Stimulated activated CD4-positive, alpha-beta T cell treated with anti-CD3 and anti-CD28 coated beads, Interleukin-15, amount 100 ng/mL, for 1 hour (primary cell): ENCODE measurements around the gene TICRR.

Experiments
- DNase-seq, 2 donors: peaks; one replicate each; pipeline ENCODE4 v3.0.0-alpha.2; 2020; ENCODE audit warnings: low read depth in 1 of 2, low spot score in 1 of 2

Gene TICRR

DNA sequence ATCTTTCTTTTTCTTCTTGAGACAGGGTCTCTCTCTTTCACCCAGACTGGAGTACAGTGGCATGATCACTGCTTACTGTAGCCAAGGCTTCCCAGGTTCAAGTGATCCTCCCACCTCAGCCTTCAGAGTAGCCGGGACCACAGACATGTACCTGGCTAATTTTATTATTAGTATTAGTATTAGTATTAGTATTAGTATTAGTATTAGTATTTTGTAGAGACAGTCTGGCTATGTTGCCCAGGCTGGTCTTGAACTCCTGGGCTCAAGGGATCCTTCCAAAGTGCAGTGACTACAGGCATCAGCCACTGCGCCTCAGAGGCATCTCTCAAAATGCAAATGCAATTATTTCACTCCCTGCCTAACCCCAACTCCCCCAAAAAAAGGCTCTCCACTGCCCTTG is 78.3 kb downstream of the TICRR start:
- no peak for DNase-seq

DNA sequence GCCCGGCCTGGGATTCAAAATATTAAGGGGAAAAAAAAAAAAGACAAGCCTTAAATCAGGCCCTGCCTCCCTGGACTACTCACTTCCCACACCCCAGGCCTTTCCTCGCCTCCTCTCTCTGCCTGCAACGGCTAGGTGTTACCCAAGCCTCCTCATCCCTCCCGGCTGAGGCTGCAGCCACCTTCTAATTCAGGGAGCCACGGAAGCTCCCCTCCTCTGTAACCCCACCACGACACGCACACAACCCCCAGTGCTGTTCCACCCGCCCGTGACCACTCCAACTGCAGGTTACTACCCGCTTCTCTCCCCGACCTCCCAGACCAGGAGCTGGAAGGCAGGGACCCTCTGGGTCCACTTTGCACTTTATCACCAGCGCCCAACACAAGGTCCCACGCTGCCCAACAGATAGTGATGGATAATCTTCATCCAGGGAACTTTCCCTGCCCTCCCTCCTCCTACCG is 79.1 kb downstream of the TICRR start:
- no peak for DNase-seq

DNA sequence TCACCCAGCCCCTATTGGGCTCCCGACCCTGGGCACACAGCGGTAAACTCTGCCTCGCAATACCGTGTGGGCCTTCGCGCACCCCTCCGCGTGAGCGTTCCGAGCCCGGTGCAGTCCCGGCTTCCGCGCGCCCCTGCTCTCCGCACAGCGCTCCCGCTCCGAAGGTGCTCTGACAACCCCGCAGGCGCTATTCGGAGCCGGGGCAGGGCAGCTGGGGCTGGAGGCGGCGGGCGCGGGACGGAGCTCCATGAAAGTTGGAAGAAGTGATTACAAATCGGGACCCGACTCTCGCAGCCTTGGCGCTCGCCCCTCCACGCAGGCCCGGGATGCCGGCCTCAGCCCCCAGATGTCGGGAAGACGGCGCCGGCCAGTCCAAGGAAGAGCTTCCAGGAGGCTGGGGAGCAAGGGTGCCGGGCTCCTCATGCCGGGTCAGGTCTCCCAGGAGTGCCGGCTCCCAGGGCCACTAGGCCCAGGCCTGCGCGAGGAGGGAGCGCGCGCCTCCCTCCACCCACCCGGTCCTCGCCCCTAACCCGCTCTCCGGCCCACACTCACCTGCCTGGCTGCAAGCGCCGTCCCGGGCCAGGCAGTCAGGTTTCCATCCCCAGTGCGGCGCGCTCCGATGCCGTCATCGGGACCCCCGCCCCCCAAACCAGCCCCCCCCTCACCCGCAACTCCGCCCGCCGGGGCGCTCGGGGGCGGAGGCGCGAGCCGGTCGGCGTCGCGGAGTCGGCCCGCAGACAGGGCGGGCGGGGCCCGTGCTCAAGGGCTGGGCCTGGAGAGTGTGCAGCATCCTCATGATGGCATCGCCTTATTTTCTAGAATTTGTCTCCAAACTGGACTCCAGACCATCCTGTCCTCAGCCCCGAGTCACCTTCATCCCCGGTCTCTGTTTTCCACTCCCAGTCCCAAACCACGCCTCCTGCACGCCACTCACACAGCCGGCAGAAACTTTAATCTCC is 79.9 kb downstream of the TICRR start, which contains the start of gene KIF7:
KIF7 (minus strand) TSS at position 621 of the 959 bp plus-strand sequence. CDS start 2,537 bp downstream, outside the sequence.
- no peak for DNase-seq

DNA sequence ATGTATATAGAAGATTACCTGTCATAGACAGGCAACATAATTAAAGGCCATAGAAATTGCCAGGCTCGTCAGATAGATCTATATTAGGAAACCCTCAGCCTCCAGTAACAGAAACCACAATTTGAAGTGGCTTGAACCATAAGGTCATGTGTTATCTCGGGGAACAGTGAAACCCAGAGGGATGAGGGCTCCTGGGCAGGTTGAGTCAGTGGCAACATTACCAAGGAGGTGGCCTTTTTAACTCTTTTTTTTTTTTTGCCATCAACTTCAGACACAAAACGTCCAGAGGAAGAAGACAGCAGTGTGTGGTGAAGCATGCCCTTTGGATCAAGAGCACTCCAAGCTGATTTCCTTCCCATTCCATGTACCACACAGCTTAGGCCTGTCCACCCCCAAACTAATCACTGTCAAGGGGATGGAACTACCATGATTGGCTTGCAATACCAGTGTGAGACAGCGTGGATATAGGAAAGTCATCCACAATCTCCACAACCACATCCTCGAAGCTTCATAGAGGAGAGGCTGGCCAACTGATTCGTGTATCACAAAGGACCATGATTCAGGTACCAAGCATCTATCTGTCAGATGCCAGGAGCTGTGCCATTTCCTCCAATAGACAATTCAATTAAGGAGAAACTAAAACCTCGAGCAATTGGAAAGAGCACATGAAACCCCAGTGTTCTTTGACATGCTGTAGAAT is 81.0 kb downstream of the TICRR start:
- no peak for DNase-seq

DNA sequence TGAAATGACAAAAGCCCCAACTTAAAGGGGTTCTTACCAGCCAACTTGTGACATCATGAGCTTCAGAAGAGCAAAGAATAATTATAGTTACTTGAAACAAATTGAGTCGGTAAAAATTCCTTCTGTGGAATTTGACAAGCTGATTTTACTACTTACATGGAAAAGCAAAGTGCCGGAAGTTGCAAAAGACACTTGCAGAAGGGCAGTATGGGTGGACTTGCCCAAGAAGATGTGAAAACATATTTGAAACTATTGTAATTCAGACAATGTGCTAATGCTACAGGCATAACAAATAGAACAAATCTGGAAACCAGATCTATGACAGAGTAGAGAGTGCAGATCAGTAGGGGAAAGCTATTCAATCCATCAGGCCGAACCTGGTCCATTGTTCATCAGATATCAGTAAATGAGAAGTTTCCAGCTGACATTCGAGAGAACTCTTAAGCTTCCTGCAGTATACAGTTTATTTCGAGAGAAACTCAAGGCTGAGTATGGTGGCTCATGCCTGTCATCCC is 82.5 kb downstream of the TICRR start:
- no peak for DNase-seq

DNA sequence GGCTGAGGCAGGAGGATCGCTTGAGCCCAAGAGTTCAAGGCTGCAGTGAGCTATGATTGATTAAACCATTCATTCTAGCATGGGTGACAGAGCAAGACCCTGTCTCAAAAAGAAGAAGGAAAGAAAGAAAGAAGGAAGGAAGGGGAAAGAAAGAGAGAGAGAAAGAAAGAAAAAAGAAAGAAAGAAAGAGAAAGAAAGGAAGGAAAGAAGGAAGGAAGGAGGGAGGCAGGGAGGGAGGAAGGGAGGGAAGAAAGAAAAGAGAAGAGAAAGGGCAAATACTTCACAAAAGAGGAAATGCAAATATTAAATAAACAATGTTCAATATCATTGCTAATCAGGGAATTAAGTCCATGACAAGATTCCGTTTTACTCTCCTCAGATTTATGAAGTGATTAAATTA is 84.0 kb downstream of the TICRR start:
- no peak for DNase-seq

DNA sequence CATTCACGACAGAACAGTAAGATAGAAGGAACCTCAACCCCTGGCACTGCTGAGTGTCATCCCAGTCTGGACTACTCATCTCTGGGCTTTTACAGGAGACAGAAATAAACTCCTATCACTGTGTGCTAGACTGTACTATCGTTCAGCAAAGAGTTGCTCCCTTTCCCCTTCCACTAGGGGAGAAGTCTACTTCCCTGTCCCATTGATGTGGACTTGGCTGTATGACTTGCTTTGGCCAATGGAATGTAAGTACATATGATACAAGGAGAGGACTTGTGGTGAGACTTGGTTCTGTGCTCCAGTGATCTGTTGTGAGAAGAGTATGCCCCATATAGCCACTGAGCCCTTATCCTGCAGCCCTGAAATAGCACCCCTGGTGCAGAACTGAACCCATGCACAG is 85.3 kb downstream of the TICRR start:
- DNase-seq: no peak

DNA sequence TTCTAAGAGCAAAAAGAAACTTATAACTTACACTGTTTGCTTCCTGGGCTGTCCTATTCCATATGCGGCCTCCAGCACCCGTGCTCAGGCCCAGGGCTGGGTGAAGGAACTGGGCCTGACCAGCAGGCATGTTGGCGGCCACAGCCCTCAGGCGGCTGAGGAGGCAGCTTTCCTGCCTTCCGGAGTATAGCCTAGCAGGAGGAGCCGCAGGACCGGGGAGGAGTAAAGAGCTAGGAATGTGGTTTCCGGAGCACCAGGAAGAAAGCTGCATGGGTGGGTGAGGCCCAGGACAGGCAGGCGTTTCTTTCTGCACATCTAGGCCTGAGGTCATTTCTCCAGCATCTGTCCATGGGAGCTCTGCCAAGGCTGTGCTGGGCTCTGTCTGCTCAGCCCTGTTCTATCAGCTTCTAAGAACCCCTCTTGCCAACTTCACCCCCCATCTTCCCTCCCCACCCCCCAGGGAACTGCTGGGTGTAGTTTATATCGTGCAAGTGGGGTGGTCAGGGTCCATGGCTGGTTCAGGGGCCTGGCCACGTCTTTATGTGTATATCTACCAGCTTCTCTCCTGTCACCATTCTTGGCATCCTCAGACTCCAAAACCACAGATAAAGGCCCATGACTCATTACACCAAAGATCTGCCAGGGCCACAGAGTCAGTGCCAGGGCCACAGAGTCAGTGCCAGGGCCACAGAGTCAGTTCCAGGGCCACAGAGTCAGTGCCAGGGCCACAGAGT is 87.8 kb downstream of the TICRR start:
- no peak for DNase-seq

DNA sequence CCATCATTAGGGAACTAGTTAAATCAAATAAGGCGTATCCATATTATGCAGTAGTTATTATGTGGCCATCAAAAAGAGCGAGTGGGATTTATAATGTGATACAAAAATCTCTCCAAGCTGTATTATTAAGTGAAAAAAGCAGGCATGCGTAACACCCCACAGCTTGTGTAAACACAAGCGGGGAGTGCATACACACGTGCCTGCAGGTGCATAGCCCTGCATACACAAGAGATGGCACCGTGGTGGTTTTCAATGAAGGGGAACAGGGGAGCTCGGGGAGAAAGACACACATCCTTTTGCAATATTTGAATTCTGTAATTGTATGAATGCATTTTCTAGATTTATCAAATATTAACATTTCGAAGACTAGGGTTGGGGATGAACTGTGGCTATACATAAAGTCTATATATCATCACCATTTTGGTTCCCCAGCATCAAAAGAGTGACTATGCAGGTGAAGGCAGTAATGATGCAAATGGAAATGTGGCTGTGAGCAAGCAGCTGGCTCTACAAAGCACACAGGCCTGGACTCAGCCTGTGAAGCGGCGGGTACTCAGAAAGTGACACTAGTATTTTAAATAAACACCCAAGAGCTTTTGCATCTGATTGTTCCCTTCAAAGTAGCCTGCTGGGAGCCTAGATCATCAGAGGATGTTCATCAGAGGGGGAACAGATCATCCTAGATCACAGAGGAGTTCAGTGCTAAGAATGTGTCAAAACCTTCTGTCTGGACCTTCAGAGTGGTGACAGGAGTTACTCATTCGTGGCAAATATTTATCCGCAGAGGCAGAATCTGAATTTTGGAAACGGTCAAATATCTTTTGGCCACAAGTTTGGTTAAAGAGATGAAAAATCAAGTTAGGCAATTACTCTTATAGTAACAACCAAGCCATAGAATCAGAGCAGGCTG is 89.4 kb downstream of the TICRR start:
- DNase-seq: no peak

DNA sequence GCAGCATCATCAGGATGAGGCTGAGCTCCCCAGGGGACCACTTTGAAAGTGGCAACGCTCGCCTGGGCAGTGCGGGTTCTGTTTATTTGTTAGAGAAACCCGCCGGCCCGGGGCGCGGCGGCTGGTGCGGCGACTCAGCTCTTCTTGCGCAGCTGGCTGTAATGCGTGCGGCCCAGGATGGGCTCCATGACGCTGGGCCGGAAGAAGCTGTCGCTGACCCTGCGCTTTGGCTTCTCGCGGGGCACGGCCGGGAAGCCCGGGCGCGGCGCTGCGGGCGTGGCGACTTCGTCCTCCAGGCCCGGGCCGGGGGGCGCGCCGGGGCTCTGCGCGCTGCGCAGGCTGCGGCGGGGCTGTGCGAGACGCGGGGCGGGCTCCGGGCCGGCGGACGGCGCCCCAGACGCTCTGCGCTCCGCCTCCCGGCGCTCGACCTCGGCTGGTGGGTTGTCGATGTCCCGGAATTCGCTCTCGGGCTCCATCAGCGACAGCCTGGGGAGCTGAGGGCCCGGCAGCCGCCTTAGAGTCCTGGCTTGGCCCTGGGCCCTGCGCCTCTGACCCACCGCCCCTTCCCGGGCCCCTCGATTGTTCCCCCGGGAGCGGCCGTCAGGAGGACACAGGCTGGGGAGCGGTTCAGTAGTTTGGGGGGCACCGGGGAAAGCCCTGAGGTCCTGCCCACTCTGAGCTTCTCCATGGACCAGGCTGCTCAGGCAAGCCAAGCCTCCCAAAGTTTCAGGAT is 90.3 kb downstream of the TICRR start:
- DNase-seq: no peak

DNA sequence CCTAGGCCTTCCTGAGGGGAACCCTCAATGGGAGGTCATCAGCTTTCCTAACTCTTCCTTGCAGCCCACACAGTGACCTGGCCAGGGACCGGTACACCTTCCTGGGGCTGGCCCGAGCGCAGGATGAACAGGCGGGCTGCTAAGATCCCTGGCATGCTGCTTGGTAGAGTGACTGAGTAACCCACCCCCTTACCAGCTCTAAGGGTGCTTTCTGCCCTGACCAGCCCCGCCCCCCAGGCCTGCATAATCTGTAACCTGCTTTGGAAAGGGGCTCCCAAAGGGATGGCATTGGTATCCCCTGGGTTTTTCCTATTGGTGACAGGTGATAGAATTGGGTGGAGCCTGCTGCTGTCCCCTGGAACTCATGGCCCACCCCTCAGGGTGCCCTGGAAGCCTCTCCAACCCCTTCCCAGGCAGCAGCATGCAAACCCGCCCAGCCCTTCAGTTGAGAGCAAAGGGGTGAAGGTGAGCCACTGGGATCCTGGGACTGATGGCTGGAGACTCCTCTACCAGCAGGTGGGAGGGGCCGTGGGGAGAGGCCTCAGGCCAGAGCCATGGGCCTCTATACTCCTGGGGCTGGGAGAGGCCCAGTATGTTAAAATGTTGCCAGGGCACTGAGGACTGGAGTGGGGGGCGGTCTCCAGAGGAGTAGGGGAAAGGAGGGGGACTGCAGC is 91.1 kb downstream of the TICRR start:
- DNase-seq: no peak

DNA sequence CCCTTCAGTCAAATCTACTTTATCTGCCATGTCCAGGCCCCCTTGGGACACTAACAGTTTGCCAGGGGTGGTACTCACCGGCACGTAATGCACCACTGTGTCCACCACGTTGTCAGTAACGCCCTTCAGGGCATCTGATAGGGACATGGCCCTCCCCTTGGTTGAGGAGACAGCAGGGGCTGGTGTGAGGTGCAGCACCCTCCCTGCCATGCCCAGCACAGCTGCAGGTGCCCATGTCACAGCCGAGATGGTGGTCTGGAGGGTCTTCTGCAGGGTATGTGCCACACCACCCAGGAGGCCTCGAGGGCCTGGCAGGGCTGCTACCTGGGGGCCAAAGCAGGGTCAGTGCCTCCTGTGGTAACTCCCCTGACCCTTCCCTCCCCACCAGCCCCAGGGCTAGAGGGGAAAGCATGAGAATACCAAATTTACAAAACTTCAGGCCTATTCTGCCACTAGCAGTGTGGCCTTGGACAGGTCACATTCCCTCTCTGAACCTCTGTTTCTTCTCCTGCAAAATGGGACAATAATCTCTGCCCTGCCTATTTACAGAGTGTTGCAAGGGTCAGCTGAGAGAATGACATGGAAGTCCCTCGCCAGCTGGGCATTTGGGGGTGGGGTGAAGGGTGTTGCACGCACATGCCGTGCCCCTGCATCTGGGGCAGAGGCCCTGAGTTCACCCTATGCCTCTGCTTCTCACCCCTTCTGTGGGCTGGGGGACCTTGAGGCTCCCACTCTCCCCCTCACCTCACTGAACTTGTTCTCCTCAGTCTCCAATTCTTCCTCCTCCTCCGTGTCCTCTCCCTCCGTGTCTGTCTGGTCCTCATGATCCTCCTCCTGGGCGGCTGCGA is 91.8 kb downstream of the TICRR start:
- DNase-seq: no peak

DNA sequence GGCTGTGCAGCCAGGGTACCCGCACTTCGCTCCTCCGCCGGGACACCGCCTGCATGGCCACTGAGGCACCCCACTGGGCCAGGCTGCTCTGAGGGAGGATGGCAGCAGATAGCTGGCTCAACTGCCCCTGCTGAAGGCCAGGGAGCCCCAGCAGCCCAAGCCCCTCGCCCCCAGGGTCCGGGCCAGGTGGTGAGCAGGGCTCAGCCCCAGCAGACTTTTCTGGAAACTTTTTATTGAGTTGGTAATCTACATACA is 92.4 kb downstream of the TICRR start:
- DNase-seq: no peak

DNA sequence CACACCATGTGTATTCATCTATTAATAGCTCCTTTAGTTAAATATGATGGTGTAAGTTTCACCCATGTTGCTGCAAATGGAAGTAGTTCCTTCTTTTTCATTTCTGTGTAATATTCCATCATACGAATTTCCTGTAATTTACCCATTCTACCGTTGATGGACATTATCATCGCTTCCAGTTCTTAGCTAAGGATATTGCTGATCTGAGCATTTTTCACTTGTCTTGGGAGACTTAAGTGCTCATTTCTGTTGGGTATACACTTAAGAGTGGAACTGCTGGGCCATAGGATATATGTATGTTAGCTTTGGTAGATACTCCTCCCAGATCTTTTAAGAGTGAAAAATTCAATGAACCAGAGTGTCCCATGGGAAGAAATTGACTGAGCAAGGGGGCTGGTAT is 92.9 kb downstream of the TICRR start:
- no peak for DNase-seq

DNA sequence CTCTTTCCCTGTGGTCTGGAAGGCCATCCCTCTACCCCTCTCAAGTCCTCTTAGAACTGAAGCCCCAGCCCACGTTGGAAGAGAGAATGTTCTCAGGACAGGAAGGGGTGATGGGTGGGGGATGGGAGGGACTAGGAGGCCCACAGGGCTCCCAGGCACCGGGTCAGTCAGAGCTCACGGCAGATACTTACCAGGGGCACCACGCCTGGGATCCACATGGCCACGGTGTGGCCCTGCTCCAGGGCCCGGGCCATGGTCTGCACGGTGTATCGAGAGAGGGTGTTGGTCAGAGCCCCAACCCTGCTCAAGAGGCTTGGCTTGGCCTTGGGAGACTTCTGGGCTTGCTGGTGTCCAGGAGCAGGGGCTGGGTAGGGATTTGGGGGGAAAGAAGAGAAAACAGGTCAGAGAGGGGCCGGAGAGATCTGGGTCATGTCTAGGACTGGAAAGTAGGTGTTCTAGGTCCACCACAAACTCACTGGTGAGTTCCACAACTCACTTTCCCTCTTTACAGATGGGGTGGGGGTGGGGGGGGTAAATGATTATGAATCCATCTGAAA is 94.1 kb downstream of the TICRR start:
- DNase-seq: no peak

DNA sequence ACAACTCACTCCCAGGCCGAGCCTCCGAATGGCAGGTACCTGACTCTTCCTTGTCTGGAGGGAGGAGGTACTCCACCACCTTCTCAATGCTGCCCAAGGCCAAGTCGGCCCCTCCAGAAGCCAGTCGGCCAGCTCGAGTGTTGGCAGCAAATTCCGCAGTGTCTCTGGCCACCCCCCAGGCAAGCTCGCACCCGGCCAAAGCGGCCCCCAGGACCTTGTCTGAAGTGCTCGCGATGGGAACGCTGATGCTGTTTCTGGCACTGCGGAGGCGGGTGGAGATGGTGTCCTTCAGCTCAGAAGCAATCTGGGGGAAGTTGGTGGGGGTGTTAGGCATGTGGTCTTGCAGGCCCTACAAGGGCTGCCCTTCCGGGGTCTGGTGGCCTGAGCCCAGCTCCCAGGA is 94.7 kb downstream of the TICRR start:
- no peak for DNase-seq

DNA sequence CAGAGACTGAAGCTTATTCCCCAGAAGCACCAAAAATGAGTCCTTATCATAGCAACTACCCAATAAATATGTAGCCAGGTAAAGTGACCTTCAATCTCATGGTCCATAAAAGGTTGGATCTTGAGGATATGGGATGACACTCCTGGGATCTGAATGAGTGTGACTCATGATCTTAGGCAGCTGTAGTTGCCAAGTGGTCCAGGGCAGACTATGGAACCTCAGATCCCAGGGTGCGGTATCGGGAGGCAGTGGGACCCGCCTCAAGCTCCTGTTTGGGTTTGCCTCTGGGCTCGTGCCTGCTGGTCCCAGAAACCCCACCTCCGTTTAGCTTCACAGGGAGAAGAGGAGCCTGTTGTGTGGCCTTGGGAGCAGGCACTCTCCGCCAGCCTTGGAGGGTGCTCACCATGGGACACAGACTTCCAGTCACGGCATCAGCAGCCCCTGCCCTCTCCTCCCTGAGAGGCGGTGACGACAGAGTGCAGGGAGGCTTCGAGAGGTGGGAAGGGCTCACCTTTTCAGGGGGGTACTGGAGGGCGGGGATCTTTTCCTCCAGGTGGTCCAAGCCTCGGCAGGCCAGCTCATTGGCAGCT is 95.8 kb downstream of the TICRR start:
- DNase-seq: no peak

DNA sequence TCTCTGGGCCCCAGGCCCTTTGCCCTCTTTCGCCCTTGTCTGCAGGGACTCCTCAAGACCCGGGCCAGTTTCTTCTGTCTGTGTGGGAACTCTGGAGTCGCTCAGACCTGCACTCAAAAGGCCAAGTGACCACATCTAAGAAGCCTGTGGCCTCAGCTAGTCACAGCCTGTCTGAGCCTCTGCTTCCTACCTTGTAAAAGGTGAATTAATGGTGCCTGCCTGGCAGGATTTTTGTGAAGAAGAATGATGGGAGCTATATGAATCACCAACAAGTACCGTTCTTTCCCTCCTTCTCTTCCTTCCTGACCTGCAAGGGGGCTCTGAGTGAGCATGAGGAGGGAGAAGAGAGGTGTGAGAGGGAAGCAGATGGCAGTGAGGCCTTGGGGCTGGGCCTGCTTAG is 96.4 kb downstream of the TICRR start:
- DNase-seq: no peak
